ENCODE data around the gene ANKRD40.

GRCh38 chr17:50687200-50688066, 20.3 kb downstream of the ANKRD40 start:
- TF ChIP-seq POLR2A (IDR thresholded peaks at IDR 0.05) (no peak), CTCF (IDR thresholded peaks at IDR 0.05) (no peak)
